ENCODE data around the gene AVPR2.

The AVPR2 gene

DNA sequence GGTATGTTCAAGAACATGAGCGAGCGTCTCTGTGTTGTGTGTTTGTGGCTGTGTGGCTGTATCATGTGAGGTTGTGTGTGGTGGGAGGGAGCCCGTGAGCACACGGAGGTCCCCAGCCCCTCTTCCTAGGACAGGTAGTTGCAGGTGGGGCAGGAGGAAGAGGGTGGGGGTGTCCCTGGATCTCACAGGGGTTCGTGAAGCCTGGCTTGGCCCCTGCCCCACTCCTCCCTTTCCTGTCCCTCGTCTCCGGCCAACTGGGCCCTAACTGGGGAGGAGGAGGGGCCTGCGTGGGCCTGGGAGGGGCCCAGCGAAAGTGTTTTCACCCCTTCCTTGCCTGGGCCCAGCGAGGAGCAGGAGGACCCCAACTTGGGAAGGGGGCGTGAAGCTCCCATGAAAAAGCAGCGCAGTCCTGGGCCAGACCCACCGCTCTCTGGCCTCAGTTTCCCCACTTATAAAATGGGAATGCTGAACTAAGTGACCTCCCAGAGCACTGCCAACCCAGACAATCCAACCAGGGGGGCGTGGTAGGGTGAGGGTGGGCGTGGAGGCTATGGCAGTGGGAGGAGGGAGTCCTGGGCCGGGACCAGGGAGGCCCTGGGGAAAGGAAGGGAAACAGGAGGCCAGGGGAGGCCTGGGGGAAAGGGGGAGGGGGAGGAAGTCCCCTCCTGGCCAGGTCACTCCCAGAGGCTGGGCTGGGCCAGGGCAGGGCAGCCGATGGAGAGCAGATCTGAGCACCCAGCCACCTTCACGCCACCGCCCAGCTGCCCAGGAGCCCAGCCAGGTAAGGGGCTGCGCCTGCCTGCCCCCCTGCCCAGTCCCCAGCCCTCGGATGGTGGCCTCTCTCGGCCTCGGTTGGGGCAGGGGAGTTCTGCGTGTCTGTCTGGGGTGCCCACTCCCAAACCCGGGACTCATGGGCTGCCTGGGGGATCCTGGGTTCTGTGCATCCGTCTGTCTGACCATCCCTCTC lies at the start of gene AVPR2:
Gene AVPR2 (plus strand): TSS at position 683 of the 967 bp plus-strand sequence. CDS start 473 bp downstream, outside the sequence.
- no peak for DNase-seq

- no peak for DNase-seq
Measured at GRCh38 chrX:153854702-153855101, 49.8 kb upstream of the AVPR2 start.

GRCh38 chrX:153857348-153857903 lies 47.0 kb upstream of the AVPR2 start:
- DNase-seq: no peak

- DNase-seq: no peak
Measured at GRCh38 chrX:153861151-153861550, 43.3 kb upstream of the AVPR2 start.

- no peak for DNase-seq
Measured at GRCh38 chrX:153861733-153862310, 42.7 kb upstream of the AVPR2 start.

- DNase-seq: no peak
Measured at GRCh38 chrX:153862369-153863250, 41.9 kb upstream of the AVPR2 start.

DNA sequence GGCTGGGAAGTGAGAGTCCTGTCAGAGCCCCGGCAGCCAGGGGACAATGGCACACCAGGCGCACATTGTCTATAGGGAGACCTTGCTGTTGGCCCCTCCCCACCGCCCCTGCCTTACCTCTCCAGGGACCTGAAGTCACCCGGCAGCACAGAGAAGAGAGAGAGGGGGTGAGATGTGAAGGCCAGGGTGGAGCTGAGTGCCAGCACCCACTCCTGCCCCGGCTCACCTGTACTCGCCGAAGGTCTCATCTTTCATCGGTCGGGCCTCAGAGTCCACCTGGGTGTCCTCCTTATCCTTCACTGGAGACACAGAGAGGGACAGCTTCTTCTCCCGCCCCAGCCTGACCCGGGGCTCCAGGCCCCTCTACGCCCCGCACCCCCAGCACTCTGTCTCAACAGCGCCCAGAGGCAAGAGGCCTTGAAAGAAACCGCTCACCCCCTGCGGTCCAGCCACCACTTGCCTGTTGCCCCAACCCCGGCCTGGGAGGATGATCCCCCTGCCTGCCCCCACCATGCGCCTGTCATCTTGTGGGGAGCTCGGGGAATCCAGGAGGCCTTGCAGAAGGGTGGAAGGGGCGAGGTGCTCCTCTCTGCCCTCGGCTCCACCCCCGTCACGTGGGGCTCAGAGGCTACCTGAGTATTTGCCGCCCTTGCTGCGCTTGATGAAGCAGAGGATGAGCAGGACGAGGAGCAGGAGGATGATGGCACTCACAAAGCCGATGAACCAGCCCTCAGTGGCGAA lies 41.1 kb upstream of the AVPR2 start:
- DNase-seq: no peak

DNA sequence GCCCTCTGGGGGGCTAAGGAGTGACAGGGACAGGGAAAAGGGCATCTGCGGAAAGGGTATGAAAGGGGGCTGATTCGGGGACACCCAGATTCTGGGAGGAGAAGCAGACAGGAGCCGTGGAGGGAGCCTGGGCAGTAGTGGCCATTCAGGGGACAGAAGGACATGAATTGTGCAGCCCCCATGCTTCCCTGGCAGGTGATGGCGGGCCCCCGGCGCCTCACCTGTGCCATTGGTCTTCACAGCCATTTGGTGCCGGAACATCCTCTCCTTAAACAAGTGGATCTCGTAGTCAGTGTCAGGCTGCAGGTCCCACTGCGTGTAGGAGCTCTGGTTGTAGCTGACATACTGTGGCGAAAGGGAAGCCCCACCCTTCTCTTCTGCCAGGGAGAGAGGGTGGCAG lies 40.4 kb upstream of the AVPR2 start:
- DNase-seq: no peak

DNA sequence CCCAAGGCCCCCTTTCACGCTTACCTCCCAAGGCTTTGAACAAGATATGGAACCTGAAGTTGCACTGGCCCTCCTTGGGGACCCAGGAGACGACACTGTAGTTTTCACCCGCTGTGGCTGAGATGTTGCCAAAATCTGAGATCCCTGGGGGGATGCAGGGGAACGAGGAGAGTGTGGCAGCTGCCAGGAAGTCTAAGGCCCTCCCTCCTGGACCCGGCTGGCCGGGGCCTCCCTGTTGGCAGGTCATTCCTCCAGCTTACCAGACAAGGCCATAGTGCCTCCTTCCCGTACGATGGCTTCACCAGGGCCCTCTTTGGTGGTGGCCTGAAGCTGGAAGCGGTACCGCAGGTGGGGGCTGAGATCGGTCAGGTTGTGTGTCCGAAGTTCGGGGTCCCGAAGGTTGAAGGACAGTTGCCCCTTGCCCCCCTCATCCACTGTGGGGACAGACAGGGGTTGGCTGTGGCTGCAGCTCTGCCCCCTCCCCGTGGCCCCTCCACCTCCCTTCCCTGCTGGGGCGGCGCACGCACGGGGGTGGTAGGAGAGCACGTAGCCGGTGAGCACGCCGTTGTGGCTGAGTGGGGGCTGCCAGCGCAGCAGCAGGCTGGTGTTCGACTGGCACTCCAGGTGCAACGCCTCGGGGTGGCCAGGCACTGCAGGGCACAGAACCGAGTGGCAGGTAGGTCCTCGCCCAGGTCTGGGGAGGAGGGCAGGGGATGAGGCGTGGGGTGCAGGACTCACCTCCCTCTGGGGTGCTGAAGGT lies 39.7 kb upstream of the AVPR2 start:
- no peak for DNase-seq

GRCh38 chrX:153865321-153865580 lies 39.2 kb upstream of the AVPR2 start:
- DNase-seq: no peak

DNA sequence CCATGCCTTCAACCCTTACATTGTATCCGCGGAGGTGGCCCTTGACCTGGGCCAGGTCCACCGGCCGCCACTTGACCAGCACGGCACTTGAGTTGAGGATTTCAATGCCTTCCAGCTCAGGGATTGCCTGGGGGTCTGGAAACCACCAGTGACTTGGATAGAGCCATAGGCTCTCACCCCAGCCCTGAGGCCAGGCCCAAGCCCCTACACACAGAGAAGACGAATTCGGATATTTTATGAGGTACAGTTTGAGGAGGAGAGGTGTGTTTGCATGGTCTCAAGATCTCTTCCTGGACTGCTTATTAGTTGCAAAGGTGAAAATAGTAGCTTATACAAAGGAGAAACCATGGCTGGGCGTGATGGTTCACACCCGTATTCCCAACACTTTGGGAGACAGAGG lies 38.8 kb upstream of the AVPR2 start:
- DNase-seq: no peak

DNA sequence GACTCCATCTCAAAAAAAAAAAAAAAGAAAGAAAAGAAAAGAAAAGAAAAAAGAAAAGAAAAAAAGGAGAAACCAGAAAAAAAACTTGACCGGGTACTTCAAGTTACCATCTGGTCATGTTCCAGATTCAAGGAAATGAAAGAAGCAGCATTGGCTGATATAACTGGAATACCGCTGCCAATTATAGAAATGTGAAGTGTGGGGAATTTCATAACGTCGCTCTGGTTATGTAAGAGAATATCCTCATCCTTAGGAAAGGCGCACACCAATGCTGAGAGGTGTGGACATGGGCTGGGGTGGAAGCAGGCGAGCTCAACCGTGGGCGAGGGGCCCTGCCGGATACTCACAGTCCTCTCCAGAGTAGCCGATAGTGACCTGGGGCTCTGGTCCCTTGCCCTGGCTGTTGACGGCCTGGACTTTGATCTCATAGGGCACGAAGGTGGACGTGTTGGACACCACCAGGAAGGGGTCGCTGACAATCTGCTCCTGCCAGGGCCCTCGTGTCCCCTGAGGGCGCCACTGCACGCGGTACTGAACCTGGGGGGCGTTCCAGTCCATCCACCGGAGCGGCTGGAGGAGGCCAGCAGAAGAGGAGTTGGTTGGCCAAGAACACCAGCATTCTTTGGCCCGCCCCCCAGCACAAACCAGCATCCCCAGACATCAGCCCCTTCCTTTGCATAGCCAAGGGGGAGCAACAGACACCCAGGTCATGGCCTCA lies 38.0 kb upstream of the AVPR2 start:
- DNase-seq: no peak

GRCh38 chrX:153867139-153867538 lies 37.3 kb upstream of the AVPR2 start:
- DNase-seq: no peak

DNA sequence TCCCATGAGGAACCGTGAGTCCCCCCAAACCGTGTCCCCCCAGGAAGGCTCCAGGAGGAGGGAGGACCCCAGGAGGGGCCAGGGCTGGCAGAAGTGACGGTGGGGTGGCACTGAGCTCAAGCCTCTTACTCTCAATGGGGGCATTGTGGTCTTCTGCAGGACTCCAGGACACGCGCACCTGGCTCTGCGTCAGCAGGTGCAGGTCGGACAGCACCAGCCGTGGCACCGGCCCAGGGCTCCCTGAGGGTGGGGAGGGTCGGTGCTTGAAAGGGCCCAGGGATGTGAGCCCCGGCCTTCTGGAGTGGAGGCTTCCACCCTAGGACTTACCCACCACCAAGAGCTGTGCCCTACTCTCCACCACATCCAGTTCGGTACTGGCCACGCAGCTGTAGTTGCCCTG lies 36.8 kb upstream of the AVPR2 start:
- no peak for DNase-seq

GRCh38 chrX:153868576-153869472 lies 35.6 kb upstream of the AVPR2 start:
- DNase-seq: no peak

GRCh38 chrX:153869473-153870287 lies 34.8 kb upstream of the AVPR2 start:
- DNase-seq: no peak

- no peak for DNase-seq
Measured at GRCh38 chrX:153870288-153870690, 34.2 kb upstream of the AVPR2 start.

DNA sequence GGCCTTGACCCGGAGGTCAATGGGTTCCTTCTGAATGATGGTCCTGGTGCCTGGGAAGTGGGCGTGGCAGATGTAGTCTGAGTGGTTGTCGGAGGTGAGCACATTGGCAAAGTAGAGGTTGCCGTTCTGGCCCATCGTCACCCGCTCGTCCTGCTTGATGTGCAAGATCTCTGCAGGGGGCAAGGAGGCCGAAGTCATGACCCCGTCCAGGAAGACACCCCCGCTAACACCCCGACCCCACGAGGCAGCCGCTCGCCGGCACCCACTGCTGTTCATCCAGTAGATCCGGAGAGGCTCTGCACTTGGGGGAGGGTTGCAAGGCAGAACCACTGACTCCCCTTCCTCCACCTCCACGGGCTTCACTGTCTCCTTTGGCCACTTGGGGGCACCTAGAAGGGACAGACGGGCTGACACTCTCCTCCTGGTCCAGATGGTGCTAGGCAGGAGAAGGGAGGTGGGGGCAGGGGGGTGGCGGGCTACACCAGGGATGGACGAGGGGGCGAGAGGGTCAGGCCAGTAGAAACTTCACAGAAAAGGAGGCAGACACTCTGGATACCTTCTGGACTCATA lies 33.6 kb upstream of the AVPR2 start:
- DNase-seq: no peak

DNA sequence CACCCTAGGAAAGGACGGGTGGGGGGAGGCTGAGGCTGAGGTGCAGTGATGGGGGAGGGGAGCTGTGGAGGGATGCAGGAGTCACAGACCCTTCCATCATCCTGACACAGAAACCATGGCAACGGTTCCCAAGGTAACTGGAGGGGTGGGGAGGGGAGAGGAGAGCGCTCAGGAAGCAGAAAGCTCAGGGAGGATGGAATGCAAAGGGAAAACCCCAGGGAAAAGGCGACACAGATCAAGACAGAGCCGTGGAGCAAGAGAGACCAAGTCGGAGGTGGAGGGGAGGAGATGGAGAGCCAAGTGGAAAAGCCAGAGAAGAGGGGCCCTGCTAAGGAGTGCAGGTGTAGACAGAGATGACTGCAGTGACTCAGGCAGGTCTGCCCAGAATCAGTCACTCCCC lies 33.0 kb upstream of the AVPR2 start:
- DNase-seq: no peak
